ENCODE data around the gene ARPC1B.

DNA sequence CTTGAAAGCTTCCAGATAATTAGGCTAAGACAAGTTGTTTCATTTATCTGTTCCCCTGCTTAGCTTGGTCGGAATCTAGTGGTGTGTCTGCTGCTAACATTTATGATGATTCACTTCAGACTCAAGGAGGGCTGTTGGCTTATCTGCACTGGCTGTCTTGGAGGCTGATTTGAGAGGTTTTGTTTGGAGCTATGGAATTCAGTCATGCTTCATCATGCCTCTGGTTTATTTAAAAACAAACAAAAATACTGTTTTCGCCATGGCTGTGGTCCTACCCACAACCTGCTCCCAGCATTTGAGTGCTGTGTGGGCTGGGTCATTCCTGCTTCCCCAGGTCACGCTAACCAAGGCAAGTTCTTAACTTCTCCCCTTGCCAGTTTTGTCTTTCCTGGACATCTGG, 11.7 kb upstream of the ARPC1B start:
- TF ChIP-seq, protein P1, sequence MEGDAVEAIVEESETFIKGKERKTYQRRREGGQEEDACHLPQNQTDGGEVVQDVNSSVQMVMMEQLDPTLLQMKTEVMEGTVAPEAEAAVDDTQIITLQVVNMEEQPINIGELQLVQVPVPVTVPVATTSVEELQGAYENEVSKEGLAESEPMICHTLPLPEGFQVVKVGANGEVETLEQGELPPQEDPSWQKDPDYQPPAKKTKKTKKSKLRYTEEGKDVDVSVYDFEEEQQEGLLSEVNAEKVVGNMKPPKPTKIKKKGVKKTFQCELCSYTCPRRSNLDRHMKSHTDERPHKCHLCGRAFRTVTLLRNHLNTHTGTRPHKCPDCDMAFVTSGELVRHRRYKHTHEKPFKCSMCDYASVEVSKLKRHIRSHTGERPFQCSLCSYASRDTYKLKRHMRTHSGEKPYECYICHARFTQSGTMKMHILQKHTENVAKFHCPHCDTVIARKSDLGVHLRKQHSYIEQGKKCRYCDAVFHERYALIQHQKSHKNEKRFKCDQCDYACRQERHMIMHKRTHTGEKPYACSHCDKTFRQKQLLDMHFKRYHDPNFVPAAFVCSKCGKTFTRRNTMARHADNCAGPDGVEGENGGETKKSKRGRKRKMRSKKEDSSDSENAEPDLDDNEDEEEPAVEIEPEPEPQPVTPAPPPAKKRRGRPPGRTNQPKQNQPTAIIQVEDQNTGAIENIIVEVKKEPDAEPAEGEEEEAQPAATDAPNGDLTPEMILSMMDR (IDR thresholded peaks at IDR 0.05): no peak
- no peak for TF ChIP-seq EZH2 (IDR thresholded peaks at IDR 0.05; ENCODE audit: borderline replicate concordance, insufficient read depth, low read depth, low read length, poor library complexity, severe bottlenecking)

Measured in B cell (primary cell).